Measurements from ENCODE around the gene TSPAN7.

The TSPAN7 gene

GRCh38 chrX:38538134-38538533 is 23.2 kb upstream of the TSPAN7 start:
- TF ChIP-seq, protein P1, sequence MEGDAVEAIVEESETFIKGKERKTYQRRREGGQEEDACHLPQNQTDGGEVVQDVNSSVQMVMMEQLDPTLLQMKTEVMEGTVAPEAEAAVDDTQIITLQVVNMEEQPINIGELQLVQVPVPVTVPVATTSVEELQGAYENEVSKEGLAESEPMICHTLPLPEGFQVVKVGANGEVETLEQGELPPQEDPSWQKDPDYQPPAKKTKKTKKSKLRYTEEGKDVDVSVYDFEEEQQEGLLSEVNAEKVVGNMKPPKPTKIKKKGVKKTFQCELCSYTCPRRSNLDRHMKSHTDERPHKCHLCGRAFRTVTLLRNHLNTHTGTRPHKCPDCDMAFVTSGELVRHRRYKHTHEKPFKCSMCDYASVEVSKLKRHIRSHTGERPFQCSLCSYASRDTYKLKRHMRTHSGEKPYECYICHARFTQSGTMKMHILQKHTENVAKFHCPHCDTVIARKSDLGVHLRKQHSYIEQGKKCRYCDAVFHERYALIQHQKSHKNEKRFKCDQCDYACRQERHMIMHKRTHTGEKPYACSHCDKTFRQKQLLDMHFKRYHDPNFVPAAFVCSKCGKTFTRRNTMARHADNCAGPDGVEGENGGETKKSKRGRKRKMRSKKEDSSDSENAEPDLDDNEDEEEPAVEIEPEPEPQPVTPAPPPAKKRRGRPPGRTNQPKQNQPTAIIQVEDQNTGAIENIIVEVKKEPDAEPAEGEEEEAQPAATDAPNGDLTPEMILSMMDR (conservative IDR thresholded peaks at IDR 0.05; ENCODE audit: low read depth) = no peak
- ChIA-PET CTCF (interaction anchor here (0.7 kb wide), 1 partner anchor 8 kb away, joined by 3 read pairs; no protein-coding TSS in a partner anchor), POLR2A (ENCODE audit: low non-redundant PET) (no interaction called here)
- no peak overlapping the region for H3K27ac ChIP-seq
- no peak for DNase-seq (ENCODE audit: low spot score)

DNA sequence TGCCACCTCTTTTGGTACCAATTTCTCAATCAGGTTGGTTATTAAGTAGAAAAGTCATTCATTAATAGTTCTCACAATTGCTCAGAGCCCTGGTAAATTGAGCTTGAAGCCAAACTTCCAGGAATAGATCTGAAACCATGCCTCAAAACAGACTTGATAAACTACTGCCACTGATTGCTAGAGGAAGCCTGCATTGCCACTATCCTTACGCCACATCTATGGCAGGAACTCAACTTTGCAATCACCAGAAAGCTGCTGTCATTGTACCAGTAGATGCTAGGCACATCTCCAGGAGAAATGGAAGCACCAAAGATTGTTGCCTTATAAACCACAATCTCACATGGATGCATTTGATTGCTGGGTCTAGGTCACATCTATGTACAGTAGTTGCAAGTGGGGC is 21.6 kb upstream of the TSPAN7 start:
- DNase-seq (ENCODE audit: low spot score) = no peak
- H3K27ac ChIP-seq = no peak overlapping the region
- POLR2A ChIA-PET (ENCODE audit: low non-redundant PET) = no interaction called here
- TF ChIP-seq, protein P1 (conservative IDR thresholded peaks at IDR 0.05; ENCODE audit: low read depth) = no peak
- CTCF ChIA-PET = no interaction called here

DNA sequence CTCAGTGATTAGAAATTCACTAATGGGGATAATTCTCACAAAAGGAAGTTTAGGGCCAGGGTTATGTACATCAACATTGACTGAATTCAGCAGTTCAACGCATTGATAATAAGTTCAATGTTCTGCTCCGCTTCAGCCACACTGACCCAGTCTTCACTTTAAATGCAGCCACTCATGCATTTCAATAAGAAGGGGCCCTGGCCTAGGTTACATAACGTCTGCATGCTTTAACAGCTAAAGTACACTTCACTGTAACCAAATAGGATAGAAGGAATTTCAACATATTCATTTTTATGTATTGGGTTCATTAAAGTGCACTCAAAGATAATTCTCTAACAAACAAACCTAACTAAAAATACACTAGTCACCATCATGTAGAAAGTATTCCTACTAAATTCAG is 12.8 kb upstream of the TSPAN7 start:
- DNase-seq (ENCODE audit: low spot score) = no peak
- ChIA-PET POLR2A (ENCODE audit: low non-redundant PET) (no interaction called here), CTCF (no interaction called here)
- H3K27ac ChIP-seq = no peak overlapping the region
- TF ChIP-seq, protein P1 (conservative IDR thresholded peaks at IDR 0.05; ENCODE audit: low read depth) = no peak

DNA sequence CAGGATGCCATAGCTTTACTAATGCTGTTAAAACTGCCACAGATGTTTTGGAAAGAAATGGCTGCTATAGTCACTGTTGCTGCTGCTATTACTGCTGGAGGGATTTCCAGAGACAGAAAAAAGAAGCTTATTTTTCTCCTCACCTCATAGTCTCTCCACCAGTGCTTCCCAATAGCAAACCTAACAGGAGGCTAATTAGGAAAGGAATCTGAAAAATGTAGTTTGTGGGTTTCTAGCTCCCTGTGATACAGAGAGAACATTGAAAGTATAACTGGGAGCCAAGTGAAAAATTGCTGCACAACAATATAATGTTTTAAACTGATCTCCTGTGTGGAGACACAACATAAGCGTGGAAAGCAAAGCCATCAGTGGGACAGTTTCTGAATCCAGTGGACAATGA is 8.6 kb upstream of the TSPAN7 start:
- ChIA-PET POLR2A (ENCODE audit: low non-redundant PET) (no interaction called here), CTCF (no interaction called here)
- H3K27ac ChIP-seq = no peak overlapping the region
- no peak for DNase-seq (ENCODE audit: low spot score)
- TF ChIP-seq, protein P1 (conservative IDR thresholded peaks at IDR 0.05; ENCODE audit: low read depth) = no peak

DNA sequence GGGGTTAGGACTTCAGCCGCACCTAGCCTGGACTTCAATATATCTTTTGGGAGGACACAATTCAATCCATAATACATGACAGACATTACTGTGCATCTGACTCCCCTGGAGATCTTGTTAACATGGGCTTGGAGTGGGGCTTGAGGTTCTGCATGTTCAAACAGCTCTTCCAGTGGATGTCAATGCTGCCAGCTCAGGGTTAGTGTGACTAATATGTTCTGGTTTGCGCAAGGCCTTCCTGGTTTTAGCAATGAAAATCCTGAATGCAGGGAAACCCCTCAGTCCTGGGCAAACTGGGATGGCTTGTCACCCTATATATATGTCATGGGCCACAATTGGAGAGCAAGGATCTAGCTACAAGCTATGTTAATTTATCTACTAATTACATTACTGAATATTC is 2.7 kb upstream of the TSPAN7 start:
- TF ChIP-seq, protein P1 (conservative IDR thresholded peaks at IDR 0.05; ENCODE audit: low read depth) = no peak
- DNase-seq (ENCODE audit: low spot score) = peak; percentile 38
- POLR2A ChIA-PET (ENCODE audit: low non-redundant PET) = no interaction called here
- CTCF ChIA-PET = no interaction called here
- no peak overlapping the region for H3K27ac ChIP-seq

DNA sequence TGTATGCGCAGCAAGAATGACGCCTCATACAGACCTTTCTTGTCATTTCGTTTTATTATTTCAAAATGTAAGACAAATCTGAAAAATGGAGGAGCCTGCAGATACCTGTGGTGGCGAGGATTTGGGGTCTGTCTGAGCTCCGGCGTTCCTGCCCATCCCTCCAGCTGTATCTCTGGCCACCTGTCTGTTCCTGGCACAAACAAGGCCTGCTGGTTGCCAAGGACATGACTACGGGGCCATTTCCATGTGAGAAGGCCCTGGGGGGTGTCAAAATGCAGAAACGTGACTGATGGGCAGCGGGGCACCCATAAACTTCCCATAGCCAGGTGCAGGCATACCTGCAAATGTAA is 591 bp upstream of the TSPAN7 start:
- H3K27ac ChIP-seq = no peak overlapping the region
- TF ChIP-seq, protein P1 (conservative IDR thresholded peaks at IDR 0.05; ENCODE audit: low read depth) = no peak
- no peak for DNase-seq (ENCODE audit: low spot score)
- CTCF ChIA-PET = no interaction called here
- POLR2A ChIA-PET (ENCODE audit: low non-redundant PET) = no interaction called here
